DOHH2 (cell line): ENCODE results near the gene NME4.
"Not testable (repeated sequence)": the region's sequence is repeated elsewhere in the genome, so short reads cannot be mapped to it uniquely, and the experiment has no call there.

Experiments
- H3F3A ChIP-seq: fragments of 200-600 bp; sonication (generic), shearing (Covaris generic); 2 replicates; pipeline ENCODE4 v1.6.0; 2016; ENCODE audit warnings: antibody characterized with exemption, mild to moderate bottlenecking; ENCODE audit not compliant: control insufficient read depth, insufficient read depth
- H3K27ac ChIP-seq: fragments of 200-600 bp; sonication (generic); 2 replicates; pipeline ENCODE4 v1.5.1; 2014; ENCODE audit warnings: low read depth, mild to moderate bottlenecking, low read length, moderate library complexity
- H3K27me3 ChIP-seq: fragments of 200-600 bp; sonication (generic); 2 replicates; pipeline ENCODE4 v1.6.1; 2014; ENCODE audit warnings: mild to moderate bottlenecking, low read length, mixed read lengths; ENCODE audit not compliant: control insufficient read depth
- H3K36me3 ChIP-seq: fragments of 200-600 bp; sonication (generic); 2 replicates; pipeline ENCODE4 v1.6.1; 2014; ENCODE audit warnings: mild to moderate bottlenecking, low read length, moderate library complexity, mixed read lengths; ENCODE audit not compliant: control insufficient read depth
- H3K4me1 ChIP-seq: fragments of 200-600 bp; sonication (generic); 2 replicates; pipeline ENCODE4 v1.6.1; 2014; ENCODE audit warnings: mild to moderate bottlenecking, low read length, mixed read lengths; ENCODE audit not compliant: control insufficient read depth
- H3K4me2 ChIP-seq: fragments of 200-600 bp; sonication (generic); 2 replicates; pipeline ENCODE4 v1.6.0; 2014; ENCODE audit warnings: mild to moderate bottlenecking, low read length, moderate library complexity
- H3K4me3 ChIP-seq: fragments of 200-600 bp; sonication (generic); 2 replicates; pipeline ENCODE4 v1.5.1; 2014; ENCODE audit warnings: mild to moderate bottlenecking, low read length, mixed read lengths
- H3K79me2 ChIP-seq: fragments of 200-600 bp; sonication (generic); 2 replicates; pipeline ENCODE4 v1.6.1; 2014; ENCODE audit warnings: mild to moderate bottlenecking, low read length, mixed read lengths; ENCODE audit not compliant: control insufficient read depth
- H3K9me2 ChIP-seq: fragments of 200-600 bp; sonication (generic); replicated peaks from 2 replicates; pipeline ENCODE4 v1.6.1; 2014; ENCODE audit warnings: mild to moderate bottlenecking, low read length, mixed read lengths; ENCODE audit not compliant: control insufficient read depth
- H3K9me3 ChIP-seq: fragments of 200-600 bp; sonication (generic); 2 replicates; pipeline ENCODE4 v1.6.1; 2014; ENCODE audit warnings: antibody characterized with exemption, low read length, mixed read lengths; ENCODE audit not compliant: control insufficient read depth, insufficient read depth
- H4K20me1 ChIP-seq: fragments of 200-600 bp; sonication (generic); 2 replicates; pipeline ENCODE4 v1.6.0; 2014; ENCODE audit warnings: low read depth, mild to moderate bottlenecking, antibody characterized with exemption, low read length, moderate library complexity; ENCODE audit not compliant: control insufficient read depth, insufficient read depth
- EZH2phosphoT487 ChIP-seq: fragments of 200-600 bp; sonication (generic); IDR thresholded peaks from 2 replicates; pipeline ENCODE4 v1.6.1; 2017; ENCODE audit warnings: borderline replicate concordance, mild to moderate bottlenecking, antibody characterized with exemption, low read length, moderate library complexity, mixed read lengths
- TF ChIP-seq, protein P1 (sequence below): fragments of 200-600 bp; sonication (generic); IDR thresholded peaks from one replicate; pipeline ENCODE4 v1.5.1; 2014; ENCODE audit warnings: antibody characterized with exemption, mild to moderate bottlenecking, low read depth, low read length; ENCODE audit not compliant: poor library complexity, severe bottlenecking

Gene NME4

DNA sequence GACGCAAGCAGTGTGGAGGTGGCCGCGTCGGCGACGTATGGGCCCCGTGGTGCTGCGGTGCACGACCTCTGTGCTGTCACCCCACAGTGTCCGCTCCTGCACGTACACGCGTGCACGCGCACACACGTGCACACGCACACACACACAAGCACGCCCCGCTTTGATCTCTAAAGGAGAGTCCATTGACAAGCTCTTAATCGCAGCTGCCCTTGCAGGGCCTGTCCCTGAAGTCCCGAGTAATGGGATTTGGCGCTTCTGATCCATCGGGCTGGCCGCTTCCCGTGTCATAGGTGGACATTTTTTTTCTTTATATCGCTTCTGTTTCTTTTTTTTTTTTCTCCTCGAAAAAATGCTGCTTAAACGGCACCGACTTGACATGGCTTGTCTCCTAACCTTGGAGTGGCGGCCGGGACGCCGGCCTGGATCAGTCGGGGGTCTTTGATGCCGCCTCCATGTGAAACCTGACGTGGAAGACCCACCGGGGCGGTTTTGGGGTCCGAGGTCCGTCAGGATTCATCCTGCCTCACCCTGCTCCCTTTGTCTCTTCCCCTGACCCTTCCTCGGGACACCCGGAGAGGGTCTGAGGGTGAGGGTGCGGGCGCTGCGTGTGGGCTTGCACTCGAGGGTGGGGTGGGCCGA is 36.2 kb upstream of the NME4 start:
- Histone ChIP-seq H3K27ac (no peak overlapping the region), H3K9me3 (no peaks in the 10 kb centered on the region), H3K4me2 (no peak overlapping the region), H3K9me2 (no peaks in the 10 kb centered on the region), H3K27me3 (no peaks in the 10 kb centered on the region), H3K4me1 (no peaks in the 10 kb centered on the region), H3K79me2 (no peaks in the 10 kb centered on the region), H4K20me1 (0 out of 2 replicates have a peak, but pooled peaks cover 5% of the 10 kb centered on the region), H3K36me3 (no peaks in the 10 kb centered on the region), H3F3A (no peaks in the 10 kb centered on the region), H3K4me3 (no peak overlapping the region)
- TF ChIP-seq EZH2phosphoT487 = no peak
- TF ChIP-seq, protein P1, sequence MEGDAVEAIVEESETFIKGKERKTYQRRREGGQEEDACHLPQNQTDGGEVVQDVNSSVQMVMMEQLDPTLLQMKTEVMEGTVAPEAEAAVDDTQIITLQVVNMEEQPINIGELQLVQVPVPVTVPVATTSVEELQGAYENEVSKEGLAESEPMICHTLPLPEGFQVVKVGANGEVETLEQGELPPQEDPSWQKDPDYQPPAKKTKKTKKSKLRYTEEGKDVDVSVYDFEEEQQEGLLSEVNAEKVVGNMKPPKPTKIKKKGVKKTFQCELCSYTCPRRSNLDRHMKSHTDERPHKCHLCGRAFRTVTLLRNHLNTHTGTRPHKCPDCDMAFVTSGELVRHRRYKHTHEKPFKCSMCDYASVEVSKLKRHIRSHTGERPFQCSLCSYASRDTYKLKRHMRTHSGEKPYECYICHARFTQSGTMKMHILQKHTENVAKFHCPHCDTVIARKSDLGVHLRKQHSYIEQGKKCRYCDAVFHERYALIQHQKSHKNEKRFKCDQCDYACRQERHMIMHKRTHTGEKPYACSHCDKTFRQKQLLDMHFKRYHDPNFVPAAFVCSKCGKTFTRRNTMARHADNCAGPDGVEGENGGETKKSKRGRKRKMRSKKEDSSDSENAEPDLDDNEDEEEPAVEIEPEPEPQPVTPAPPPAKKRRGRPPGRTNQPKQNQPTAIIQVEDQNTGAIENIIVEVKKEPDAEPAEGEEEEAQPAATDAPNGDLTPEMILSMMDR = no peak

DNA sequence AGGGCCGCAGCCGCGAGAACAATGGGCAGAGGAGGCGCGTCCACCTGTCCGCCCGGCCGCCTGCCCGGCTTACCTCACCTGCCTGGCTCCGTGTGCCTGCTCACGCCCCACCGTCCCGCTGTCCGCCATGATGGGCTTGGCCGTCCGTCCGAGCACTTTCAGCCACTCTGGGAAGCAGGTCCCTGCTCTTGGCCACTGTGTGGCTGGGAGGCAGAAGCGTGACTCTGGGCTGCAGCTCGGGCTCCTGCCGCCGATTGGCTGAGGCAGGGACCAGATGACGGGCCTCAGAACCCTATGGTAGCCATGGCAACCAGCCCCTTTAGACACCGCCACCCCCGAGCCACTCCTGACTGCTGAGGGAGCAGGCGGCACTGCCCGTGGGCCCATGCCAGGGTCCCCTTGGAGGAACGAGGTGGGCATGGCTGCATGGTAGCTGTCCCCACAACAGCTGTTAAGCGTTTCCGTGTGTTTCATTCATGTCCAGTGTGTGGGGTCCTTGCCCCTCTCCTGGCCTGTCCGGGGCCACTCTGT is 35.6 kb upstream of the NME4 start:
- no peaks in the 10 kb centered on the region for H3K4me1 ChIP-seq

DNA sequence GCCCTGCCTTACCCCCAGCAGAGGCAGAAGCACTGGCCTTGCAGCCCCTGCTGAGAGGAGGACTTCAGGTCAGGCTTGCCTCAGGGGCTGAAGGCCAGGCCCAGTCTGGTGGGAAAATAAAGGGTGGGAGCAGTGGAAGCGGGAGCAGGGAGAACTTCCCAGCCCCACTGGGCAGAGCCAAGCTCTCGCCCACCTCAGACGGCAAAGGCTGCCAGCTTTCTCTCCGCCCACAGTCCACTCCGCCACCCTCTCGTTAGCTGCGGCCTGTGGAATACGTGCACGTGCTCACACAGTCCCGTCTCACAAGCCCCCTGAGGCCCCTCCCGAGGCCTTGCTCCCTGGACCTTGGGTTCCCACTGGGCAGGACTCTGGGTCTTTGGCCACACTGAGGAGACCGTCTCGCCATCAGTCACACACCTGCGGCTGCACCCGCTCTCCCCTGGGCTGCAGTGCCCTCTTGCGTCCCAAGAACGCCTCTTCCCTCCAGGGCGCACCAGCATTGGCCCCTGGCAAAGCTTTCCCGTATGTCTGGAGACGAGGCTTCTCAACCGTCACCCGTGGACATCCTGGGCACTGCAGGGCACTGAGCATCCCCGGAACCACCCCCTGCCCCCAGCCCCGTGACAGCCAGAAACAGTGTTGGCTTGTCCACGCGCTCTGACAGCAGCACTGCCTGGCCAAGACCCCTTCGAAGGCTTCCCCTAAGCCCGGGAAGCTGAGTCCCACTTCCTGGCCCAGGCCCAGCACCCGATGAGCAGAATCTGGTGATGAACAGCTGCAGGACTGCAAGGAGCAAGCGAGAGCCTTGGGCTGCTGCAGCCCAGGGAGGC is 34.9 kb upstream of the NME4 start:
- Histone ChIP-seq H3K27me3 (no peaks in the 10 kb centered on the region), H3K4me1 (no peaks in the 10 kb centered on the region), H3K79me2 (no peaks in the 10 kb centered on the region), H3K9me2 (no peaks in the 10 kb centered on the region), H3K36me3 (peaks cover 4% of the 10 kb centered on the region), H3K4me2 (no peak overlapping the region), H3K4me3 (no peak overlapping the region), H3K9me3 (no peaks in the 10 kb centered on the region), H4K20me1 (0 out of 2 replicates have a peak, but pooled peaks cover 5% of the 10 kb centered on the region), H3F3A (no peaks in the 10 kb centered on the region), H3K27ac (no peak overlapping the region)
- no peak for TF ChIP-seq EZH2phosphoT487
- TF ChIP-seq, protein P1 = peak; percentile 66

More for the DNA sequence above, 35.6 kb upstream of the NME4 start:
- no peak overlapping the region for H3K4me2 ChIP-seq
- no peaks in the 10 kb centered on the region for H3K27me3 ChIP-seq
- no peaks in the 10 kb centered on the region for H3F3A ChIP-seq
- H3K9me2 ChIP-seq = no peaks in the 10 kb centered on the region
- TF ChIP-seq, protein P1 = no peak
- TF ChIP-seq EZH2phosphoT487 = no peak
- H3K79me2 ChIP-seq = no peaks in the 10 kb centered on the region
- no peak overlapping the region for H3K27ac ChIP-seq
- H3K9me3 ChIP-seq = no peaks in the 10 kb centered on the region
- 0 out of 2 replicates have a peak, but pooled peaks cover 5% of the 10 kb centered on the region for H4K20me1 ChIP-seq
- H3K36me3 ChIP-seq = peaks cover 2% of the 10 kb centered on the region; the same call in 1 of the 2 replicates
- H3K4me3 ChIP-seq = no peak overlapping the region

DNA sequence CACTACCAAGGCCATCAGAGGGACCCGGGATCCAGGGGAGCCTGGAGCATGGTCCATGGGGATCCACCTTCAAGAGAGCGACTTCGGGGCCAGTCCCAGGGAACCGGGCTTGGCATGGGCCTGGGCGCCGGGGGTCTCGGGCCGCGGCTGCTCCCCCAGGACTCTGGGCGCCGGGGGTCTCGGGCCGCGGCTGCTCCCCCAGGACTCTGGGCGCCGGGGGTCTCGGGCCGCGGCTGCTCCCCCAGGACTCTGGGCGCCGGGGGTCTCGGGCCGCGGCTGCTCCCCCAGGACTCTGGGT is 34.3 kb upstream of the NME4 start:
- H3K27ac ChIP-seq, H3K4me1 ChIP-seq, H3K4me3 ChIP-seq, H3K9me2 ChIP-seq, H3K79me2 ChIP-seq, H3K9me3 ChIP-seq, H3K27me3 ChIP-seq, H3K4me2 ChIP-seq, H4K20me1 ChIP-seq, H3K36me3 ChIP-seq, H3F3A ChIP-seq: not testable (repeated sequence)
